Measurements from ENCODE around the gene C2.
"Not testable (repeated sequence)": the region's sequence is repeated elsewhere in the genome, so short reads cannot be mapped to it uniquely, and the experiment has no call there.

Gene C2

DNA sequence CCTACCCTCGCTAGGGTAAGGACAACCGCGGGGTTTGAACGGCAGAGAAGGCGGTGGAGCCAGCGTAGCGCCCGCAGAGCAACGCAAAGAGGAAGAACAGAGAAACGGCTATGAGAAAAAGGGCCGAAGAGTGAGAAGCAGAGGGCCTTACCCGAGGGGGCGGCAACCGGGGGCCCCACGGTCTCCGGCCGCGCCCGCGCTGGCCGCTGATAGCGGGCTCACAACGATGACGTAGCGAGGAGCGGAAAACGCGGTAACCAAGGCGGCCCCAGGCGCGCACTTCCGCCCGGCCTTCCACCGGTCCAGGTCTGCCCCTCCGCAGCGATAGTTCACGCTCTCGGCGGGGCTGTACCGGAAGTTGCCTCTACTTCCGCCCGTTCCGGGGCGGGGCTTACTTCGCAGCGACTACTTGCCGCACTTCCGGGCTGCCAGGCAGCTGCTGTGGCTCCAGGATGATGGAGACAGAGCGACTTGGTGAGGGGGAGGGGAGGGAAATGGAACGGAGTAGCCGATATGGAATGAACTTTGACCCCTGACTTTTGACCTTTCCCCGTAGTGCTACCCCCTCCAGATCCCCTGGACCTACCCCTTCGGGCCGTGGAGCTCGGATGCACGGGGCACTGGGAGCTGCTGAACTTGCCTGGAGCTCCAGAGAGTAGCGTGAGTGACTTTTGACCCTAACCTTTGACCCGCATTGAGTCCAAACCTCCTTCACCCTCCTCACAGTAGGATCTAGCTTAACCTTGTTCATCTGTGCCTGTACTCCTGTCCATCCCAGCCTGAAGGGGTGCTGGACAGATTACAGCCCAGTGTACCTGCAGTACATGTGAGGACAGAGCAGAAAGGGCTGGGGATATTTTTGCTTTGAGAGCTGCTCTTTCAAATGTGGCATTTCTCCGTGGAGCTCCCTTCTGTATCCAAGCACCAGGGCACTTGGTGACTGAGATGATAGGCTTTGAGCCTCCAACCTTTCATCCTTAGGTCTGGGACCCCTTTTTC is 31.5 kb downstream of the C2 start, which contains the start of the genes NELFE and SKIC2:
TSS of gene NELFE (minus strand) at position 231 of the 999 bp plus-strand sequence. CDS start 525 bp downstream, outside the sequence.
TSS of gene SKIC2 (plus strand) at position 435 of the 999 bp plus-strand sequence. CDS start at position 453, 18 bp downstream.
- peak; percentile 98 for DNase-seq

DNA sequence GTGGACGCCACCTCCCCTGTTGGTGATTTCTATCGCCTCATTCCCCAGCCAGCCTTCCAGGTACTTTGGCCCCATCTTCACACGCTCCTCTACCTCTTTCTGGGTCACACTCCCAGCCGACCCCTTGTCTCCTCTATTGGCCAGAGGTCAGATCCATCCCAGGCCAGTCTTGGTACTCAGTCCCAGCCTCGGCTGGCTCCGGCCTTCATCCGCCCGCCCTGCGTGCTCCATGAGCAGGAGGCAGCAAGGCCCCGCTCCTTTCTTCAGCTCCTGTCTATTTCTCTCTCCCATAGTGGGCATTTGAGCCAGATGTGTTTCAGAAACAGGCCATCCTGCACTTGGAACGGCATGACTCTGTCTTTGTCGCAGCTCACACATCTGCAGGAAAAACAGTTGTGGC is 34.1 kb downstream of the C2 start:
- DNase-seq: no peak

DNA sequence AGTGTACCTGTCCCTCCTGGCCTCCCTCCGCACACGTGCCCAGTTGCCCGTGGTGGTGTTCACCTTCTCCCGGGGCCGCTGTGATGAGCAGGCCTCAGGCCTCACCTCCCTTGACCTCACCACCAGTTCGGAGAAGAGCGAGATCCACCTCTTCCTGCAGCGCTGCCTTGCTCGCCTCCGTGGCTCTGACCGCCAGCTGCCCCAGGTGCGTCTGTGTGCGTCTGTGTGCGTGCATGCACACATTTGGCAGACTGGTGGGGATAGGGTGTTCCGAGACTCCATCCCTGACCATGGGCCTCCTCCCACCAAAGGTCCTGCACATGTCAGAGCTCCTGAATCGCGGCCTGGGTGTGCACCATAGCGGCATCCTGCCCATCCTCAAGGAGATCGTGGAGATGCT is 36.4 kb downstream of the C2 start:
- DNase-seq: no peak

DNA sequence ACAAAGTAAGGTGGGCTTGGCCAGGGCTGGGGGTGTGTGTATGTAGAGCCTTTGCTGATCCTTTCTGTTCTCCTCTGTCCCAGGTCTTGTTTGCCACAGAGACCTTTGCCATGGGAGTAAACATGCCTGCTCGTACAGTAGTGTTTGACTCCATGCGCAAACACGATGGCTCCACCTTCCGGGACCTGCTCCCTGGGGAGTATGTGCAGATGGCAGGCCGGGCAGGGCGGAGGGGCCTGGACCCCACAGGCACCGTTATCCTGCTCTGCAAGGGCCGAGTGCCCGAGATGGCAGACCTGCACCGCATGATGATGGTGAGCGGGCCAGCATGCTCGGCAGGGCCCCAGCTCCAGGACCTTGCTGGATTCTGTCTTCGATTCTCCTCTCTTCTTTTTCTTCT is 38.2 kb downstream of the C2 start:
- no peak for DNase-seq

DNA sequence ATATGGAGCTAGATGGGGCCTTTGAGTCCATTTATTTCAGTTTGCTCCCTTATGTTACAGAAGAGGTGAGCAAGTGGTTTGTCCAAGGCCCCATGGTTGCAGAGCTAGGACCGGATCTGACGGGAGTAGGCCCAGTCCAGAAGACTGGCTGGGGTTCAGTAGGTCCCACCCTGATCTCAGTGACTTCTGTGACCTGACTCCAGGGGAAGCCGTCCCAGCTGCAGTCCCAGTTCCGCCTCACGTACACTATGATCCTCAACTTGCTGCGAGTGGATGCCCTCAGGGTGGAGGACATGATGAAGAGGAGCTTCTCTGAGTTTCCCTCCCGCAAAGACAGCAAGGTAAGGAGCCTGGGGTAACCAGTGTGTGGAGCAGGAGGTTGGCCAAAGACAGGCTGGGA is 39.0 kb downstream of the C2 start:
- no peak for DNase-seq

DNA sequence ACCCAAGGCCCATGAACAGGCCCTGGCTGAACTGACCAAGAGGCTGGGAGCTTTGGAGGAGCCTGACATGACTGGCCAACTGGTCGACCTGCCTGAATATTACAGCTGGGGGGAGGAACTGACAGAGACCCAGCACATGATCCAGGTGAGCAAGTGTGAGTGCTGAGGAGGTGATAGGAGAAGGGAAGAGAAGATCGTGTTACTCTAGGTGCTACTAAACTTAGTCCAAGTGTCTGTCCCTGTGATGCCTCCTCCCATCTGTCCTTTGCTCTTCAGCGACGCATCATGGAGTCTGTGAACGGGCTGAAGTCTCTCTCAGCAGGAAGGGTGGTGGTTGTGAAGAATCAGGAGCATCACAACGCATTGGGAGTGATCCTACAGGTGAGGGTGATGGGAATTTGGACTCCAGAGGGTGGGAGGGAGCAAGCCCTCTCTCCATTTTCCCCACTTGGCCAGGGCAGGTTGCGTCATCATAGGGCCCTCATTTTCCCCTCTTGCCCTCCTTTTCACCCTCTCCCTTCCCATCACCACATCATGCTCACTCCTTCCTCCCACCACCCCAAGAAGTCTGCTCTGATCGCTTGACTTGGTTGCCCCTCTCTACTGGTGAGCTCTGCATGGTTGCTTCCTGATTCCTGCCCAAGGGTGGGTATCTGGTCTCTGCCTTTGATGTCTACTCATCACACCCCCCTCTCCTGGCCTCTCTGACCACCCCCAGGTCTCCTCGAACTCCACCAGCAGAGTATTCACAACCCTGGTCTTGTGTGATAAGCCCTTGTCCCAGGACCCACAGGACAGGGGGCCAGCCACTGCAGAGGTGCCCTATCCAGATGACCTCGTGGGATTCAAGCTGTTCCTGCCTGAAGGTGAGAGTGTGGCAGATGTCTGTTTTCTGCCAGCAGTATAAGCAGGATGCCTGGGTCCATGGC is 39.7 kb downstream of the C2 start:
- no peak for DNase-seq

DNA sequence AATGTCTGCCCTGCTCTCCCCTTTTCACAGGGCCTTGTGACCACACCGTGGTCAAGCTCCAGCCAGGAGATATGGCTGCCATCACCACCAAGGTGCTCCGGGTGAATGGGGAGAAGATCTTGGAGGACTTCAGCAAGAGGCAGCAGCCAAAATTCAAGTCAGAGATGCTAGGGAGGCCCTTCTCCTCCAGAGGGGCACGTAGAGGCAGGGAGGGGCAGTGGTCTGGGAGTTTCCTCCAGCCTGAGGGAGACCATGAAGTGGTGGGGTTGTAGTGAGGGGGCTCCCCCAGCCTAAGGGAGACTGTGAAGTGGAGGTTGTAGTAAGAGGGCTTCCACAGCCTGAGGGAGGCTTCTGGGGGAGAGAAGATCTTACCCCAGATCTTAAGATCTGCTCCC is 40.4 kb downstream of the C2 start:
- no peak for DNase-seq

DNA sequence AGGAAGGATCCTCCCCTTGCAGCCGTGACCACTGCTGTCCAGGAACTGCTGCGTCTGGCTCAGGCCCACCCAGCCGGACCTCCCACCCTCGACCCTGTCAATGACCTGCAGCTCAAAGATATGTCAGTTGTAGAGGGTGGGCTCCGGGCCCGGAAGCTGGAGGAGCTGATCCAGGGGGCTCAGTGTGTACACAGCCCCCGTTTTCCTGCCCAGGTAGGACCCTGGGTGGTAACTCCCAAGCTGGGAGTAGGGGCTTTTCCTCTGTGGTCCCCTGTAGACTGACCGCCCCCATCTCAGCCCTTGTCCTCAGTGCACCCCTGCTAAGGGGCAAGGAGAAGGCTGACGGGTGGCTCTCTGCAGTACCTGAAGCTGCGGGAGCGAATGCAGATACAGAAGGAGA is 40.8 kb downstream of the C2 start:
- DNase-seq: no peak

GRCh38 chr6:31968791-31969711 is 41.5 kb downstream of the C2 start:
- no peak for DNase-seq

DNA sequence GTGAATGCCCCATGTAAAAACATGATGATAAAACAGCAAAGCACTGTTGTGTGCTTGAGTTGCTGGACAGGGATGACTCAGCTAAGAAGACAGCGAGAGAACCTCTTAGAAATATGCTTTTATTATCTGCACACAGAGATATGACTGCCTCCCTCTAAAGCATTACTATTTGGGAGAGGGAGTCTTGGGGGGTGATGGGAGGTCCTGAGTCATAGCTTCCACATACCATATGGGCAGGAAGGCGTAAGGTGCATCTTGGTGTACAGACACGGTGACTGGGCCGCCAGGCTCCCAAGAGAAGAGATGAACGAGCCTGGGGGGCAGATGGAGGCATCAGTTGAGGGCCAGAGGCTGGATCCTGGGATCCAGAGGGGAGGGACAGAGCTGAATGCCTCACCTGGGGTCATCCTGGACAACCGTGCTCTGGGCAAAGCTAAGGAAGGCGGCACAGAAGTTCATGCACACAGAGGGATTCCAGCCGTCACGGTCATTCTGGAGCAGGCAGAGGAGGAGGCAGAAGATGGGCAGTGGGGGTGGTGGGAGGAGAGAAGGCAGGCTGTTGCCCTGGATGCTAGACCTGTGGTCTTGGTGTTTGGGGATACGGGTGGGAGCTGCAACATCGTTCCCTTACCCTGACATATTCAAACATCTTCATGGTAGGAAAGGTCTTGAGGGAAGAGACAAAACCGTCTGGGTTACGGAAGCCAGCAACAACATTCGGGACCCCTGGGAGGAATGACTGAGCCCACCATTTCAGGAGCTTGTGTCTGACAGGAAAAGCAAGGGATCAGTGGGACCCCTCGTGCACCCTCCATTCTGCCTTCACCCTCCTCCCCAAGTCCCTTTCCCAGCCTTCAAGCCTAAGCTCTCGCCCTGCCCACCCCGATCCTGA is 42.4 kb downstream of the C2 start:
- no peak for DNase-seq

GRCh38 chr6:31970604-31971271 is 43.2 kb downstream of the C2 start:
- DNase-seq: no peak

DNA sequence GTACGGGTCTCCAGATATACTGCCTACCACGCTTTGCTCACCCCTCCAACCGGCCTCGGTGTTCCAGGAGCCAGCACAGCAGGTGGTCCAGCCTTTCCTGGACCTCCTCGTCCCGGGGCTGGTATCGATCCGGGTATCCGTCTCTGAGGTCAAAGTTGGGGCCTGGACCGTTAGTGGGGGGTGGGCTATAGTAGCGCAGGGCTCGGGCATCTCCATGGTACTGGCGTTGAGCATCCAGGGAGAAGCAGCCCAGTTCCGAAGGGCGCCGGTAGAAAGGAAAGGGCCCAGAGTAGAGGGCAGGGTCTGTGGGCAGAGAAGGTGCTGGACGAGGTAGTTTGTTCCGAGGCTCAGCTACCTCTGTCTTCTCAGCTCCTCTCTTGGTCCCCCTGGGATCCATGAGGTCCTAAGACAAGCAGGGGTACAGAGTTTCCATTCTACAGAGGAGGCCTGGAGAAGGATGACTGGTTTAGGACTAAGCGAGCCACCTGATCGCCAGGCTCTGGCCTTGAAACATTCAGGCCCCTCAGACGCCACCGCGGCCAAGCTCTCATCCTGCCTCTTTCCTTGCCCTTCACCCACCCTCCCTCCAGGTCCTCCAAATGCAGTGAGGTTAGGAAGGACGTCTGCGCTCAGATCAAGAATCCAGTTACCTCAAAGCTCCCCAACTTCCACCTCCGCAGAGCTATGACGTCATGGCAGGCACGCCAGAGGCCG is 43.9 kb downstream of the C2 start:
- DNase-seq: no peak

DNA sequence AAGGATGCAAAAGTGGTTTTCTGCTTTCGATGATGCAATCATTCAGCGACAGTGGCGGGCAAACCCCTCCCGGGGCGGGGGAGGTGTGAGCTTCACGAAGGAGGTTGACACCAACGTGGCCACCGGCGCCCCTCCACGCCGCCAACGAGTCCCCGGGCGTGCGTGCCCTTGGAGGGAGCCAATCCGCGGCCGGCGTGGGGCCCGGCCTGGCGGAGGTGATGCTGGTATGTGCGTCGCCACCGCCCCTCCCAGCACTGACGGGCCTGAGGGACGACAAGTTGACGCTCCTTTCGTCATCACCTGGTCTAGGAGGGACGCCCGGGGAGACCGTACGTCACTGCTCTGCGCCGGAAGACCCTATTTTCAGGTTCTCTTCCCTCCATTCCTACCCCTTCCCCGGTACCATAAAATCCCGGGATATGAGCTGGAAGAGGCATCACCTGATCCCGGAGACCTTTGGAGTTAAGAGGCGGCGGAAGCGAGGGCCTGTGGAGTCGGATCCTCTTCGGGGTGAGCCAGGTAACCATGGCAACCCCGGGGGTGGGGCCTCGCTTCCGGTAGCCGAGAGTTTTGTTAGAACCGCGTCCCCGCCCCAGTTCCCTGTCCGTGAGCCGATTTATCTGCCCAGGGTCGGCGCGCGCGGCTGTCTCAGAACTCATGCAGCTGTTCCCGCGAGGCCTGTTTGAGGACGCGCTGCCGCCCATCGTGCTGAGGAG is 44.6 kb downstream of the C2 start, which contains the start of gene DXO:
TSS of gene DXO (minus strand) at position 146 of the 716 bp plus-strand sequence. CDS start 463 bp downstream, outside the sequence.
- DNase-seq: peak; percentile 100

DNA sequence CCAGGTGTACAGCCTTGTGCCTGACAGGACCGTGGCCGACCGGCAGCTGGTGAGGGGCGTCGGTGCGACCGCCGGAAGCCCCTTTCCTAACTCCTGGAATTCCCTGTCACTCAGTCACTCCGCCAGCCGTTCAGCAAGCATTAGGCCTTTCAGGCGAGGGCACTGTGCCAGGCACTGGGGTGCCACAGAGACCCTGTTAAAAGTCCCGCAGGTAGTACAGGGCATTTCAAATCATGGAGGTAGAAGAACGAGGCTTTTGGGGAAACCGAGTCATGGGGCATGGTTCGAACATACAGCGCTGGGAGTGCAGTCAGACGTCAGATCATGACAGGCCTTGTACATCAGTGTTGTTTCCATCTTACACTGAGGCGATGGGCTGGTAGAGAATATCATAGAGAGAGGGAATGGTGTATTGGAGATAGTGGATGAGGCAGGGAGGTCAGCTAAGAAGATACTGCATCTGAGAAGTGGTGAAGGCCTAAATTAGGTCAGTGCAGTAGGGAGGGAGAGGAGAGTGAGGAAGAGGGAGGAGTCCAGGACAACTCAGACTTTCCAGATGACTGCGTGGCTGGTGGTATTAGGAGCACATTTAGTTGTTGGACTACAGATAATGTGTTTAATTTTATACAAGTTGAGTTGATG is 45.3 kb downstream of the C2 start:
- no peak for DNase-seq

DNA sequence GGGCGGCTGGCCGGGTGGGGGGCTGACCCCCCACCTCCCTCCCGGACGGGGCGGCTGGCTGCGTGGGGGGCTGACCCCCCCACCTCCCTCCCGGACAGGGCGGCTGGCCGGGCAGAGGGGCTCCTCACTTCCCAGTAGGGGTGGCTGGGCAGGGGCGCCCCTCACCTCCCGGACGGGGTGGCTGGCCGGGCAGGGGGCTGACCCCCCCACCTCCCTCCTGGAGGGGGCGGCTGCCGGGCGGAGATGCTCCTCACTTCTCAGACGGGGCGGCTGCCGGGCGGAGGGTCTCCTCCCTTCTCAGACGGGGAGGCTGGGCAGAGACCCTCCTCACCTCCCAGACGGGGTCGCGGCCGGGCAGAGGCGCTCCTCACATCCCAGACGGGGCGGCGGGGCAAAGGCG is 48.5 kb downstream of the C2 start:
- not testable (repeated sequence) for DNase-seq

DNA sequence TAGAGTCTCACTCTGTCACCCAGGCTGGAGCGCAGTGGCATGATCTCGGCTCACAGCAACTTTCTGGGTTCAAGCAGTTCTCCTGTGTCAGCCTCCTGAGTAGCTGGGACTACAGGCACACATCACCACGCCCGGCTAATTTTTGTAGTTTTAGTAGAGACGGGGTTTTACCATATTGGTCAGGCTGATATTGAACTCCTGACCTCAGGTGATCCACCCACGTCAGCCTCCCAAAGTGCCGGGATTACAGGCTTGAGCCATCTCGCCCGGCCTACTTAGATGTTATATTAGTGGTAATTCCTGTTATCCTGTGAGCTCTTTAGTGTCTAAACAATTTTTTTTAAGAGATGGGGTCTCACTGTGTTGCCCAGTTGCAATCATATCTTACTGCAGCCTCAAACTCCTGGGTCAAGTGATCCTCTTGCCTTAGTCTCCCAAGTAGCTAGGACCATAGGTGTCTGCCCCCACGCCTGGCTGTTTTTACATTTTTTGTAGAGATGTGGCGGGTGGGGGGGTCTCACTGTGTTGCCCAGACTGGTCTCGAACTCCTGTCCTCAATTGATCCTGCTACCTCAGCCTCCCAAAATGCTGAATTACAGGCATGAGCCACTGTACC is 50.4 kb downstream of the C2 start:
- DNase-seq: no peak

GRCh38 chr6:31978831-31979230 is 51.3 kb downstream of the C2 start:
- DNase-seq: no peak
